Heart left ventricle (tissue), 16 donors: ENCODE results near the gene CD69. TPM values are rescaled to one million over a fixed set of nuclear protein-coding genes. Genes with fewer than 3 reads are reported as not detected.
A peak's percentile ranks its signal among the peaks of the same experiment; 100 is the strongest.

Source experiments
- ATAC-seq, 4 donors: fragments of 200-7000 bp; cut with Tn5 transposase; one replicate each; pipeline ENCODE4 v1.9.1; 2020 to 2022; ENCODE audit warnings: moderate library complexity in 4 of 4, mild to moderate bottlenecking in 3 of 4, moderate number of reproducible peaks in 1 of 4
- DNase-seq, 5 donors: peaks; one replicate each; pipeline ENCODE4 v3.0.0-alpha.2; 2020
- H3K27ac ChIP-seq, 12 donors: fragments of 200-600 bp; sonication (generic) in 4 of 12; one replicate each; pipeline versions ENCODE4 v1.5.0 to v1.8.0; 2016 to 2022; ENCODE audit warnings: mild to moderate bottlenecking in 2 of 12
- H3K27me3 ChIP-seq, 9 donors: fragments of 200-600 bp; sonication (generic) in 2 of 9; one replicate each; pipeline versions ENCODE4 v1.5.1 to v1.8.0; 2016 to 2022; ENCODE audit warnings: mild to moderate bottlenecking in 3 of 9
- H3K36me3 ChIP-seq, 9 donors: fragments of 200-600 bp; sonication (generic) in 2 of 9; one replicate each; pipeline versions ENCODE4 v1.5.0 to v1.8.0; 2018 to 2022; ENCODE audit warnings: mild to moderate bottlenecking in 2 of 9
- H3K4me1 ChIP-seq, 12 donors: fragments of 200-600 bp; sonication (generic) in 4 of 12; one replicate each; pipeline versions ENCODE4 v1.5.0 to v1.8.0; 2016 to 2022; ENCODE audit warnings: mild to moderate bottlenecking in 3 of 12
- H3K4me3 ChIP-seq, 12 donors: fragments of 200-600 bp; sonication (generic) in 4 of 12; one replicate each; pipeline versions ENCODE4 v1.5.0 to v1.8.0; 2017 to 2022; ENCODE audit warnings: mild to moderate bottlenecking in 9 of 12, moderate library complexity in 4 of 12
- H3K9me3 ChIP-seq, 12 donors: fragments of 200-600 bp; sonication (generic) in 4 of 12; one replicate each; pipeline versions ENCODE4 v1.5.0 to v1.8.0; 2016 to 2022; ENCODE audit warnings: mild to moderate bottlenecking in 1 of 12
- POLR2A ChIP-seq, 2 donors: fragments of 450-650 bp; IDR thresholded peaks; one replicate each; pipeline ENCODE4 v1.6.1; 2017; ENCODE audit warnings: antibody characterized with exemption in 2 of 2, mild to moderate bottlenecking in 2 of 2, moderate library complexity in 2 of 2
- WGBS, 4 donors: extraction: QIAGEN DNeasy Blood & Tissue Kit in 2 of 4; methylation state at CpG; one replicate each; pipeline versions ENCODE4 v1.1.5 to v1.1.7; 2013 to 2018; 5-methylcytosine and 5-hydroxymethylcytosine counted together
- intact Hi-C, 10 donors: fragments of 100-400 bp; cut with DNase I; formaldehyde crosslinking; loops; one replicate each; pipeline versions ENCODE4 v1.11.1 to v1.14.2; 2022
- polyA plus RNA-seq, 2 donors: library from polyadenylated mRNA; stranded (reverse); fragments of 200-250 nt; gene quantifications; one replicate each; pipeline ENCODE4 v1.2.3, GENCODE V29; 2013
- total RNA-seq, 9 donors: library from RNA; depleted of rRNA in 2 of 9; stranded (reverse); fragments of >200 nt in 2 of 9; fragmentation: NEBNext Ultra II Directional in 3 of 9; extraction: Animal tissue kit (Norgen Biotek cat#: 25700) in 3 of 9; gene quantifications; one replicate each; pipeline versions ENCODE4 v1.1.0 to v1.2.4, GENCODE V29; 2016 to 2023
- TF ChIP-seq, protein P1 (sequence below), 12 donors: fragments of 200-600 bp; sonication (generic) in 4 of 12; IDR thresholded peaks; one replicate each; pipeline versions ENCODE4 v1.5.0 to v1.8.0; 2018 to 2022; ENCODE audit warnings: antibody characterized with exemption in 12 of 12, mild to moderate bottlenecking in 5 of 12
- donor health status: ischemic (EF 13 %, LVEDD 7.1; RV severe dilation, severe dysfunction).
- donor health status: healthy with polysubstance abuse.
- donor health status: DM: no; HTN: yes; CAD: no.
- donor health status: DM: no; HTN: no; CAD: no.
- donor health status: ischemic (EF 25% LVEDD 6.9; RV normal size, moderate dysfunction).
- donor health status: ischemic (EF 25% LVEDD 5.7; RV mildly dilated, moderate dysfunction).
- donor health status: healthy.
- donor health status: DM: yes; HTN: yes; CAD: no.
- donor health status: ischemic (EF 35%, LVEDD 5.7; RV mildly dilated, moderate dysfunction).
- donor health status: nonischemic (EF 11% LVEDD 7.7; RV severe dilation, severe dysfunction).
- donor health status: DM: yes; HTN: yes; CAD: no.
- donor health status: PGD.
- donor health status: ischemic (EF 29% LVEDD 5.4; RV normal size, mild dysfunction).
- donor health status: nonischemic (EF 23%, LVEDD 6.1; RV moderate dilation, normal function).

The CD69 gene
- total and polyA plus RNA-seq, 11 donors: 0.16 to 6.4 (median 0.43) TPM; not detected in 3

DNA sequence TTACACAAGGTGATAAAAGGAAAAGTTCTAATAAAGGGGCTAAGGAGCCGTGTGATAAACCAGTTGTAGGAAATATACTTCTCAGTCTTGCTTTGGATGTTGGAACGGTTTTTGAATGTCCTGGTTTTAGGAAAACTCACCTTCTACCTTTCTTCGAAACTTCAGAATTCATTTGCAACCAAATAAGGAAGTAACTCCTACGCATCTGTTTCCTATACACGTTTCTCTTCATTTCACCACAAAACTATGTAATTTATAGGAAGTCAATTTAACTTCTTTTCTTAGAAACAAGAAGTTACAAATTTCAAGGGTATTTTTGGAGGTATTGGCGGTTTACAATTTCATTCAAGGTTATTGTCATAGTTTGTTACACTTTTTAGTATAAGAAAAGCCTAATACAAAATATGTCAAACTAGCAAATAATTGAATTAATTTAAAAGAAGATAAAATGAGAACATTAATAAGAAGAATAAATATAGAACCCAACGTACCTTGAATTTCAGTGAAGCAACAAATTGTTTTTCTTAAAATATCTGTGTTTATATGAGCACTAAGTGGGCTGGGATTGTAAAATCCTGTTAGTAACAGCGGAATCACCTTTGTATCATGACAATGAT is 33.2 kb upstream of the CD69 start:
- intact Hi-C loops: no loop called here
- no peaks in the 10 kb centered on the region for H3K27me3 ChIP-seq

DNA sequence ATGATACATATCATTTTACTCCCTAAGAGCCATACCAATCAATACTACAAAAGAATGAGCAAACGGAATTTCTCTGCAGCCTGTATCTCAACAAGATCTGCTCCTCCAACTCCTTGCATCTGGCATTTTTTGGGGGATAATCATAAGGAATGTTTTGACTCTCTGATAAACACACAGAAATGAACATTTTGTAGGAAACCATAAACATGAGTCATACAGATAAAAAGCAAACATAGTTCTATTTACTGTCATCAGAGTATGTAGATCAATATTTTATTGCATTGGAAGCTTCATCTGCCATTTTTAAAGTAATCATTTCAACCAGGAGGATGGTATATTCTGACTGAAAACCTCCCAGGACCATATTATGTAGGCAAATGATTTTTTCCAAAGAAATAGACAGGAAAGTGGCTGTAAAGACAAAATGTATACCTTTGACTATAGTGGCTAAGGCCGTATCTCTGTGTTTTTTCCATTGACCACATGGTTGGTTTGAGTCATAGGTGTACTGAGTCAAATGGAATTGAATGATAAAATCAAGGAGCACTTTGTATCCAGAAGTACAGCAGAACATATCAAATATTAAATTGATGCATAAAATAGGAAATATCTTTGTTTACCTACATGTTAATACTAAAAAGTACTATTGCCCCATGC is 32.4 kb upstream of the CD69 start:
- 84 to 90% (median 88%) methylated on average over 2 of the region's 2 CpGs for WGBS, 4 donors
- no peaks in the 10 kb centered on the region for H3K36me3 ChIP-seq
- TF ChIP-seq, protein P1, sequence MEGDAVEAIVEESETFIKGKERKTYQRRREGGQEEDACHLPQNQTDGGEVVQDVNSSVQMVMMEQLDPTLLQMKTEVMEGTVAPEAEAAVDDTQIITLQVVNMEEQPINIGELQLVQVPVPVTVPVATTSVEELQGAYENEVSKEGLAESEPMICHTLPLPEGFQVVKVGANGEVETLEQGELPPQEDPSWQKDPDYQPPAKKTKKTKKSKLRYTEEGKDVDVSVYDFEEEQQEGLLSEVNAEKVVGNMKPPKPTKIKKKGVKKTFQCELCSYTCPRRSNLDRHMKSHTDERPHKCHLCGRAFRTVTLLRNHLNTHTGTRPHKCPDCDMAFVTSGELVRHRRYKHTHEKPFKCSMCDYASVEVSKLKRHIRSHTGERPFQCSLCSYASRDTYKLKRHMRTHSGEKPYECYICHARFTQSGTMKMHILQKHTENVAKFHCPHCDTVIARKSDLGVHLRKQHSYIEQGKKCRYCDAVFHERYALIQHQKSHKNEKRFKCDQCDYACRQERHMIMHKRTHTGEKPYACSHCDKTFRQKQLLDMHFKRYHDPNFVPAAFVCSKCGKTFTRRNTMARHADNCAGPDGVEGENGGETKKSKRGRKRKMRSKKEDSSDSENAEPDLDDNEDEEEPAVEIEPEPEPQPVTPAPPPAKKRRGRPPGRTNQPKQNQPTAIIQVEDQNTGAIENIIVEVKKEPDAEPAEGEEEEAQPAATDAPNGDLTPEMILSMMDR (IDR thresholded peaks at IDR 0.05): no peak
- no peak for TF ChIP-seq POLR2A (IDR thresholded peaks at IDR 0.05)
- peaks cover 0 to 32% (median 0%) of the 10 kb centered on the region in 12 donors for H3K4me1 ChIP-seq
- no peak overlapping the region for H3K4me3 ChIP-seq
- H3K9me3 ChIP-seq: peaks cover 0 to 9% (median 0%) of the 10 kb centered on the region in 12 donors
- DNase-seq (no peak), ATAC-seq (no peak)
- no peaks in the 10 kb centered on the region for H3K27me3 ChIP-seq
- intact Hi-C loops: no loop called here
- H3K27ac ChIP-seq: no peak overlapping the region

More for the DNA sequence above, 33.2 kb upstream of the CD69 start:
- Histone ChIP-seq H3K4me3 (peak overlapping the region in 1 of 12 donors; percentile 1), H3K36me3 (no peaks in the 10 kb centered on the region), H3K4me1 (peaks cover 0 to 32% (median 0%) of the 10 kb centered on the region in 12 donors), H3K9me3 (peaks cover 0 to 9% (median 0%) of the 10 kb centered on the region in 12 donors), H3K27ac (peak overlapping the region in 1 of 12 donors; percentile 15)
- DNase-seq (no peak), ATAC-seq (no peak)
- WGBS, 4 donors: 68 to 73% (median 69%) methylated on average over 8 of the region's 8 CpGs
- TF ChIP-seq, protein P1 (IDR thresholded peaks at IDR 0.05): no peak
- TF ChIP-seq POLR2A (IDR thresholded peaks at IDR 0.05): no peak

GRCh38 chr12:9792185-9792900 is 31.6 kb upstream of the CD69 start:
- intact Hi-C loops: no loop called here
- Histone ChIP-seq H3K36me3 (no peaks in the 10 kb centered on the region), H3K4me3 (no peak overlapping the region), H3K27me3 (no peaks in the 10 kb centered on the region), H3K4me1 (peaks cover 0 to 27% (median 0%) of the 10 kb centered on the region in 12 donors), H3K27ac (no peak overlapping the region), H3K9me3 (peaks cover 0 to 9% (median 0%) of the 10 kb centered on the region in 12 donors)
- TF ChIP-seq, protein P1 (IDR thresholded peaks at IDR 0.05): no peak
- TF ChIP-seq POLR2A (IDR thresholded peaks at IDR 0.05): no peak
- ATAC-seq (no peak), DNase-seq (no peak)
- 18 to 39% (median 29%) methylated on average over 2 of the region's 2 CpGs for WGBS, 4 donors
